HUES64 (cell line): ENCODE data around the gene PKD1L1.

ENCODE experiments used
- H3K27ac ChIP-seq: 2 replicates; pipeline ENCODE4 v1.7.0; 2013; ENCODE audit warnings: low read depth, low read length, inconsistent platforms
- H3K27me3 ChIP-seq: 2 replicates; pipeline ENCODE4 v1.6.1; 2013; ENCODE audit warnings: mild to moderate bottlenecking, low read length; ENCODE audit not compliant: insufficient read depth
- H3K36me3 ChIP-seq: 2 replicates; pipeline ENCODE4 v1.6.1; 2013; ENCODE audit warnings: mild to moderate bottlenecking, low read length; ENCODE audit not compliant: insufficient read depth
- H3K4me1 ChIP-seq: 2 replicates; pipeline ENCODE4 v1.6.1; 2013; ENCODE audit warnings: mild to moderate bottlenecking, low read length, moderate library complexity; ENCODE audit not compliant: insufficient read depth
- H3K4me3 ChIP-seq: 2 replicates; pipeline ENCODE4 v1.5.1; 2013; ENCODE audit warnings: mild to moderate bottlenecking, low read length, moderate library complexity
- H3K9ac ChIP-seq: 2 replicates; pipeline ENCODE4 v1.6.1; 2013; ENCODE audit warnings: mild to moderate bottlenecking, low read depth, low read length
- H3K9me3 ChIP-seq: 2 replicates; pipeline ENCODE4 v1.6.1; 2013; ENCODE audit warnings: low read depth, low read length; ENCODE audit not compliant: insufficient read depth
- WGBS: fragments of 150-250, 120-280 bp; methylation state at CpG from one replicate; pipeline ENCODE4 v1.1.7; 2013; ENCODE audit warnings: missing lambda C conversion rate; 5-methylcytosine and 5-hydroxymethylcytosine counted together

The PKD1L1 gene

GRCh38 chr7:47914717-47915615 is 33.3 kb downstream of the PKD1L1 start:
- WGBS: 51% methylated on average over 3 of the region's 5 CpGs
- H3K27me3 ChIP-seq: no peaks in the 10 kb centered on the region
- no peak overlapping the region for H3K9ac ChIP-seq
- H3K4me1 ChIP-seq: peaks cover 9% of the 10 kb centered on the region
- no peak overlapping the region for H3K27ac ChIP-seq
- H3K9me3 ChIP-seq: no peaks in the 10 kb centered on the region
- no peak overlapping the region for H3K4me3 ChIP-seq
- H3K36me3 ChIP-seq: no peaks in the 10 kb centered on the region

- H3K36me3 ChIP-seq: no peaks in the 10 kb centered on the region
- H3K9me3 ChIP-seq: no peaks in the 10 kb centered on the region
- no peak overlapping the region for H3K4me3 ChIP-seq
- 92% methylated on average over 6 of the region's 6 CpGs for WGBS
- peaks cover 22% of the 10 kb centered on the region for H3K4me1 ChIP-seq
- H3K27ac ChIP-seq: no peak overlapping the region
- no peak overlapping the region for H3K9ac ChIP-seq
- no peaks in the 10 kb centered on the region for H3K27me3 ChIP-seq
These were observed 35.9 kb downstream of the PKD1L1 start for GRCh38 chr7:47912332-47912731.

- 71% methylated on average over 1 of the region's 1 CpG for WGBS
- Histone ChIP-seq H3K9me3 (no peaks in the 10 kb centered on the region), H3K36me3 (no peaks in the 10 kb centered on the region)
These were observed 39.5 kb downstream of the PKD1L1 start for GRCh38 chr7:47908720-47909119.

GRCh38 chr7:47907981-47908616 is 40.2 kb downstream of the PKD1L1 start:
- Histone ChIP-seq H3K27me3 (no peaks in the 10 kb centered on the region), H3K4me3 (no peak overlapping the region), H3K36me3 (no peaks in the 10 kb centered on the region), H3K9me3 (no peaks in the 10 kb centered on the region), H3K4me1 (peaks cover 35% of the 10 kb centered on the region), H3K9ac (no peak overlapping the region), H3K27ac (no peak overlapping the region)
- WGBS: 95% methylated on average over 8 of the region's 9 CpGs

More at GRCh38 chr7:47908720-47909119, 39.5 kb downstream of the PKD1L1 start:
- no peak overlapping the region for H3K27ac ChIP-seq
- no peak overlapping the region for H3K9ac ChIP-seq
- H3K27me3 ChIP-seq: no peaks in the 10 kb centered on the region
- H3K4me1 ChIP-seq: peaks cover 35% of the 10 kb centered on the region
- H3K4me3 ChIP-seq: no peak overlapping the region

GRCh38 chr7:47906883-47907282 is 41.4 kb downstream of the PKD1L1 start:
- 92% methylated on average over 3 of the region's 3 CpGs for WGBS
- Histone ChIP-seq H3K36me3 (no peaks in the 10 kb centered on the region), H3K27me3 (no peaks in the 10 kb centered on the region), H3K9me3 (no peaks in the 10 kb centered on the region), H3K4me1 (peaks cover 35% of the 10 kb centered on the region), H3K9ac (no peak overlapping the region), H3K4me3 (no peak overlapping the region), H3K27ac (no peak overlapping the region)

- Histone ChIP-seq H3K9ac (no peak overlapping the region), H3K4me1 (peaks cover 35% of the 10 kb centered on the region), H3K27me3 (no peaks in the 10 kb centered on the region), H3K36me3 (no peaks in the 10 kb centered on the region), H3K4me3 (no peak overlapping the region), H3K9me3 (no peaks in the 10 kb centered on the region), H3K27ac (no peak overlapping the region)
- 68% methylated on average over 10 of the region's 10 CpGs for WGBS
These were observed 43.0 kb downstream of the PKD1L1 start for GRCh38 chr7:47905076-47905920.

GRCh38 chr7:47902013-47902412 is 46.3 kb downstream of the PKD1L1 start:
- H3K36me3 ChIP-seq: no peaks in the 10 kb centered on the region
- H3K27me3 ChIP-seq: no peaks in the 10 kb centered on the region
- peaks cover 30% of the 10 kb centered on the region for H3K4me1 ChIP-seq
- H3K27ac ChIP-seq: no peak overlapping the region
- no peak overlapping the region for H3K9ac ChIP-seq
- H3K9me3 ChIP-seq: no peaks in the 10 kb centered on the region
- H3K4me3 ChIP-seq: no peak overlapping the region
- WGBS: 93% methylated on average over 3 of the region's 4 CpGs

GRCh38 chr7:47901542-47901941 is 46.7 kb downstream of the PKD1L1 start:
- WGBS: 83% methylated on average over 10 of the region's 11 CpGs
- H3K27ac ChIP-seq: no peak overlapping the region

GRCh38 chr7:47897831-47898230 is 50.4 kb downstream of the PKD1L1 start:
- H3K36me3 ChIP-seq: no peaks in the 10 kb centered on the region

More at GRCh38 chr7:47901542-47901941, 46.7 kb downstream of the PKD1L1 start:
- Histone ChIP-seq H3K27me3 (no peaks in the 10 kb centered on the region), H3K9me3 (no peaks in the 10 kb centered on the region), H3K9ac (no peak overlapping the region), H3K4me1 (peaks cover 32% of the 10 kb centered on the region), H3K4me3 (no peak overlapping the region), H3K36me3 (no peaks in the 10 kb centered on the region)

GRCh38 chr7:47896809-47897423 is 51.4 kb downstream of the PKD1L1 start:
- 28% methylated on average over 9 of the region's 9 CpGs for WGBS
- Histone ChIP-seq H3K4me3 (no peak overlapping the region), H3K9me3 (no peaks in the 10 kb centered on the region), H3K9ac (no peak overlapping the region), H3K27me3 (no peaks in the 10 kb centered on the region), H3K27ac (no peak overlapping the region), H3K4me1 (peaks cover 17% of the 10 kb centered on the region), H3K36me3 (no peaks in the 10 kb centered on the region)

More at GRCh38 chr7:47897831-47898230, 50.4 kb downstream of the PKD1L1 start:
- Histone ChIP-seq H3K4me3 (no peak overlapping the region), H3K9ac (no peak overlapping the region), H3K9me3 (no peaks in the 10 kb centered on the region), H3K27ac (no peak overlapping the region), H3K27me3 (no peaks in the 10 kb centered on the region), H3K4me1 (peaks cover 17% of the 10 kb centered on the region)
- WGBS: 79% methylated on average over 4 of the region's 4 CpGs
